ENCODE data around the gene GCLC.
A peak's percentile ranks its signal among the peaks of the same experiment; 100 is the strongest.

Gene GCLC

DNA sequence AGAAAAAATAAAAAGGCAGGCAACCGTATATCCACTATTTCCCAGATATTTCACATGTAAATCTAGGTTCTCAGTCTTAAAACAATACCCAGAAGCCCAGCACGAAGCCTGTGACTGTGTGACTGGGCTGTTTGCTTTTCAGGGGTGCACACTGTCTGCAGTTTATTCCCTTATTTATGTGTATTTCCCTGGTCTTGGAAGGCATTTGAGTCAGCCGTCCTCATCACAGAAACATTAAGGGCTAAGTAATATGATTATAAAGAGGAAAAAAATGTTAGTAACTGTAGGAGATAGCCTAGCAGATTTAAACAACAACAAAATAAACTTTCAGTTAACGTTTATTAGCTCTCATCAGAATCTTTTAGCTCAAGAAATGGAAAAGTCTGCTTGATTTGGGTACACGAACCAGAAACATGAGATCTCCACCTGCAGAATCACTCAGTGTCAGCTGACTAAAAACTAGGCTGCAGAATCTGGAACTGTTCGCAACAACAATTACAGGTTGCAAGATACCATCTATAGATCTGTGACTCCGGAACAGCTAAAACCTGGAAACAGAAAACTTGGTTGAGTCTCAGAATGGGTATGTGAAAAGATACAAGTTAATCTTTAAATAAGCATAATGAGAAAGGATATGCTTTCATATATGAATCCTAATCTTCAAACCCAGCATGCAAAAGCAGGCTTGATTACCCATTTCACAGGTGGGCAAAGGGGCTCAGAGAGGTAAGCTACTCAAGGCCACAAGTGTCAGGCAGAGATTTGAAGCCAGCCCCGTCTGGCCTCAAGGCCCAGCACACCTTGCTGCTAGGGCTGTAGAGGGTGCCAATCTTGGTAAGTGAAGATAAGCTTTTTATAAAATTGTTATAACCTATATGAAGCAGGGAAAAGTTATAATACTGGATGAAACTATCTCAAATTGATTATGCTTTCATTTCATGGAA is 21.1 kb downstream of the GCLC start:
- DNase-seq, result no peak

DNA sequence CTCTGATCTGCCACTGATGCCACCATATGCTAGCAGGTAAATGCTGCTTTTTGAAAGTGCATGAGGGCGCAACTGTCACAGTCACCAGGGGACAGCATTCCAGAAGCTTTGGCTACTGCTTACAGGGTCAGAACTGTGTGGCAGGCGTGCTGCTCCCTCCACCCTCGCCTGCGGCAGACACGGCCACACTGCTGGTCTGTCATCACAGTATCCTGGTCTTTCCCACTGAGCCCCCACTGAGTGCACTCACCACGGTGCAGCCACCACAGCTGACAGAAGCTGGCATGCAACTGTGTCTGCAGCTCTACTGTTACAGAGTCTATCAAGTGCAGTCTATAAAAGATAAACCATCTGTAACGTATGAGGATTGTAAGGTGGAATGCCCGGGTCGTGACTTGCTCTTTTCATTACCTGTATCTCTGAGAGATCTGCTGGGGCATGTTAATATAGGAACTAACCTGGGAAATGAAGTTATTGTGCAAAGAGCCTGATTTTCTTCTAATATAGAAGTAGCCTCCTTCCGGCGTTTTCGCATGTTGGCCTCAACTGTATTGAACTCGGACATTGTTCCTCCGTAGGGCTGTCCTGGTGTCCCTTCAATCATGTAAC is 24.5 kb downstream of the GCLC start:
- DNase-seq, result no peak

DNA sequence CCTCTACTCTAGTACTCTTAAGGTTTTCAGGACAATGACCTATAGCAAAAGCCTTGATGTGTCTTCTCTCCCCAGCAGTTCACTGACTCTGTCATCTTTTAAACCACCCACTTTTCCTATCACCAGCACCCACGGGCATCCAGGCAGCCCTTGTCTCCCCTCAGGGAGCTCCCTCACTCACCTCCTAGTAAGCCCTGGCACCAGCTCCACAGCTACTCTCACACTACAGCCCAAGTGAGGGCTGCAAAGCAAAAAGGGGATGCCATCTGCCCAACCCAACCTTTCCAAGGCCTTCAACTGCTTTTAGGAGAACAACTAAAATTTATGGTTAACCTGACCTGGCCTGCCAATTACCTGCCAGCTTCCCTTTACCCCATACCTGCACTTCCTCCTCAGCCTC is 26.0 kb downstream of the GCLC start:
- no peak for DNase-seq

DNA sequence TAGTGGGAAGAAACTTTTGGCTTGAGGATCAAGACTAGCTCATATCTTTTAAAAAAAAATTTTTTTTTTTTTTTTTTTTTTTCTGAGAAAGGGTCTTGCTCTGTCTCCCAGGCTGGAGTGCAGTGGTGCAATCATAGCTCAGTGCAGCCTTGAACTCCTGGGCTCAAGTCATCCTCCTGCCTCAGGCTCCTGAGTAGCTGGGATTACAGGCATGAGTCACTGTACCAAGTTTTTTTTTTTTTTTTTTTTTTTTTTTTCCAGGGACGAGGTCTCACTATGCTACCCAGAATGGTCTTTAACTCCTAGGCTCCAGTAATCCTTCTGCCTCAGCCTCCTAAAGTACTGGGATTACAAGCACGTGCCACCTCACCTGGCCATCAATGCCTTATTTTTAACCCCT is 27.9 kb downstream of the GCLC start:
- no peak for DNase-seq

DNA sequence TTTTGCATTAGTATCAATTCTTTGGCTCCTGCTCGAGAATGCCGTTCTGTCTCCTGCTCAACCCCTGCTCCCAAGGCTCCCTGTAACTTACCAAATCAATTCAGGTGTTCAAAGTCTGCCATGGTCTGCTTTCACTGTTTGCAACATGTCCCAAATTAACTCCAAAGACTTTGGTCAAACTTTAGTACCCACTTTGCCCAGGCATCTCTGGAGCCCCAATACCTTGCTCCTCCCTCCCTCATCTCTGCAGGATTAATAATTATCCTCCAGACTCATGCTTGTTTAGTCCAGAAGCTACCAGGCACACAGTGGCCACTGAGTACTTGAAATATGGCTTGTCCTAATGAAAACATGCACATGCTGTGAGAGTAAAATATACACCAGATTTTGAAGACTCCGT is 30.2 kb downstream of the GCLC start:
- DNase-seq, result no peak

DNA sequence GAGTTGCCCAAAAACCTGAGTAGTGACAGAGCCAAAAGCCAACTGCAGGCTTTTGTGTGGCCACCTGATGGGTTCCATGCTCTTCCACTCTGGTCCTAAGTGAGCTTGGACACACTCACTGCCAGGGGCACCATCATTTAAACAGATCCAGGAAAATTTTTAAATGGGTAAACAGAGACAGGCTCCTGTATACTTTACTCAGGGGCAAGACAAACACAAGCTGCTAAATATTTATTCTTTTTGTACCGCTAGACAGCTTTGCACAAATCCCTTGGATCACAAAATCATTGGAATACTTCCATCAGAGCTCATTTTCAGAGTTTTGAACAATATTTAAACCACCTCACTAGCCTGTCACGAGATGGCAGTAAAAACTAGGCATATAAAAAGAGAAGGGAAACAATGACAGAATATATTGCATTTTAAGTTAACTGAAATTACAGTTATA is 31.4 kb downstream of the GCLC start:
- no peak for DNase-seq

DNA sequence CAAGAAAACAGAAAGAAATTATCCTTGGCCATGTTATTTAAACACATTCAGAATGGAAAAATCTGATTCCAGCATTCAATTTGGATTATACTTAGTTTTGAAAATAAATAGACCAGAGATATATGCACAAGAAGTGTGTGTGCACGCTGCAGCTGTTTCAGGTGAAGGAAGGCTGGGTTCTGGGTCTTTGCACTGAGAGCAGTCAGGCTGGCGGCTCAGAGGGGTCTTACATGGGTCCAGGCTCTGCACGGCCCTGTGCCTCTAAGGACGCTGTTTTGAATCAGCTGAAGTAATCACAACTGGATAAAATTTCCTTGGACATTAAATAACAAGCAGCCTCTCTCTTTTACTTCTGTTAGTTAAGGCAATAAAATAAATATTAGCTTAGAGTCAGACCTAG is 31.8 kb downstream of the GCLC start:
- DNase-seq, result no peak

DNA sequence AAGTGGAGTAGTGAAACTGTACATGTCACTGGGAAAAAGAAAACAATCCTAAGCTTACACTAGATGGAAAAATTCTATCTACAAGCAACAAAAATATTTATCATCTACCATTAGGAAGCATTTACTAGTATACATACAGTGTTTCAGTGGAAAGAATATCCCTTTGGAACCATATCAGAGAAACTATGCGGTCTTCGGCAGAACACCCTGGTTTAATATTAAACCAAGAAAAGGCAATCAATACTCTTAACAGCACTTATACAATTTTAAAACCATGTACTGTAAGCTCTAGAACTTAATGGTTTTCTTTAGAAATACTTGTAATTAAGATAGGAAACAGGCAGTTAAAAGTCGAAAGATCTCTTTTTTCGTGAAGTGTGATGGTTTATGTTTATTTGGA is 32.3 kb downstream of the GCLC start:
- DNase-seq, result no peak

DNA sequence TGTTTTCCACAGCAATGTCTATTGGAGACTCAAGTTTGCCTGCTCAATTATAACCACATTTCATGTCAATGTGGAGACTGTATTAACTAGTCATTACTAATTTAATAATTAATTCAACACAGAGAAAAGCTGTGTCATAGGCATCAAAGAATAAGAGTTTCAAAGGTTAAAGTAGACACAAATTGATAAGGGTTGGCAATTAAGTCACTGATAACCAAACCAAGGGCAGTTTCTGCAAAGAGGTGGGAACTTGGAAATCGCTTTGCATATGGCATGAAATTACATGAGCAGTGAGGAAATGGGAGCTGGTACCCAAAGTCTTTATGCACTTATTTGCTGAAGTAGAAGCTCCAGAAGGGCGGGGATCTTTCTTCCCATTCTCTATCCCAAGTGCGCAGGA is 34.2 kb downstream of the GCLC start:
- no peak for DNase-seq

DNA sequence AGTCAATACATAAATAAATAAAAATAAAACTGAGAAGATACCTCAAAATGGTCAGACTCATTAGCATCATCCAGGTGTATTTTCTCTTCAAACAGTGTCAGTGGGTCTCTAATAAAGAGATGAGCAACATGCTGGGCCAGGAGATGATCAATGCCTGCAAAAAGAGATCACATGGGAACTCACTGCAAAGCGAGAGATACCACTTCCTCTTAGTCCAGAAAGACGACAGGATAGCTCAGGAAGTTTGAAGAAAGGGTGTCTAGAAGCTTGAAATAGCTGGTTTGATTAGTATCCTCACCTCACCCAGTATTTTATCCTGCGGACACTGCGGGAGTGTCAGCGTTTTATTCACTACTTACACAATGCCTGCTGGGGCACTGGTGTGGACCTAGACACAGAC is 38.0 kb downstream of the GCLC start:
- DNase-seq, result no peak

DNA sequence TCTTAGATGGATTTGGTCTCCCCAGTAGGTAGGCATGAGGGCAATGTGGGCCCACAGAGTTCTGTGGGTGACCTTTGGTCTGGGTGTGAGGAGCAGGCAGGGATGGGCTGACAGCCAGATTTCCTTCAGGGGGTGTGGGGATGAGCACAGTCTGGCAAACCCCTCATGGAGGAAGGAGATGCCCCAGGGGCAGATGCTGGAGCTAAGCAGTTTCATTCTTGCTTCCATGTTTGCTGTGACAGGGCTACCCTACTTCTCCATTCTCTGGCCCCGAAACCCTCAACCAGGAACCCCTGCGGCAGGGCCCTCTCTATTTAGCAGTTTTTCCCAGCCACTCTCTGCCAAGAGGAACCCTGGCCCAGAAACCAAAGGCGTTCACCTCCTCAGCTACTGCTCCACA is 40.4 kb downstream of the GCLC start:
- no peak for DNase-seq

DNA sequence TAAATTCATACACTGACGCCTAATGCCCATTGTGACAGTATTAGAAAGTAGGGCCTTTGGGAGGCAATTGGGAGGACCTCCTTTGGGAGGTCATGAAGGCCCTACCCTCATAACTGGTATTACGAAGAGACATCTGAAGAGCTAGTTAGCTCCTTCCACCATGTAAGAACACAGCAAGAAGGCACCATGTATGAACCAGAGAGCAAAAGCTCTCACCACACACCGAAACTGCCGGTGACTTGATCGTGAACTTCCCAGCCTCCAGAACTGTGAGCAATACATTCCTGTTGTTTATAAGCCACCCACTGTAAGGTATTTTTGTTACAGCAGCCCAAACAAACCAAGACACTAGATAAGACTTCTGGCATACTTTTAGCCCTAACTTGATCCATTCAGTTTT is 41.8 kb downstream of the GCLC start:
- no peak for DNase-seq

DNA sequence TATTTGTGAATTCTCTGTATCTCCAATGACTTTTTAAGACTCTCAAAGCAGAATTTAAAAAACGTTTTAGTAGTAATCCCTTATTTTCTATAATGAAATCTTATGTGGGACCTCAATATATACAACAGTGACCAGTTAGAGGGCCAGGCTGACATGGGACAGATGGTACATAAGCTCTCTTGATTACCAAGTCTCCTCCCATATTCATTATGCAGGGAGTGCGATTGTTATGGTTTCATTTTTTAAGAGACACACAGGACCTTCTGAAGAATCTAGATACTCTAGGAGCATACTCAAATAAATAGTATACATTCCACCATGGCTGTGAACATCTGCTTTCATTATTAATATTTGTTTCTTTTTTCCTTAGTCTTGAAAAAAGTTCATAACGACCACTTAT is 43.5 kb downstream of the GCLC start:
- DNase-seq, result no peak

DNA sequence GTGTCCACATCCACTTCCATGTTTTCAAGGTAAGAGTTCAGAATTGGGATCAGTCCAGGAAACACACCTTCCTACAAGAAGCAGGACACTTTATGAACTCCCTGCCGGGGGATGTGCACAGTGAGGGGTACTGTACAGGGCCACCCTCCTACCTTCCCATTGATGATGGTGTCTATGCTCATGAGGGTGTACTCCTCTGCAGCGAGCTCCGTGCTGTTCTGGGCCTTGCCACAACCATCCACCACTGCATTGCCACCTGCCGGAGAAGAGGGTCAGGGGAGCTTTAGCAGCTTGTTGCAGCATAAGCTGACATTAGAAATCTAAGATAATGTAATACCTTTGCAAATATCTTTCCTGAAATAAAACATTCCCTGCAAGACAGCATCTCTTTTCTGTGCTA is 44.8 kb downstream of the GCLC start:
- DNase-seq, result no peak

DNA sequence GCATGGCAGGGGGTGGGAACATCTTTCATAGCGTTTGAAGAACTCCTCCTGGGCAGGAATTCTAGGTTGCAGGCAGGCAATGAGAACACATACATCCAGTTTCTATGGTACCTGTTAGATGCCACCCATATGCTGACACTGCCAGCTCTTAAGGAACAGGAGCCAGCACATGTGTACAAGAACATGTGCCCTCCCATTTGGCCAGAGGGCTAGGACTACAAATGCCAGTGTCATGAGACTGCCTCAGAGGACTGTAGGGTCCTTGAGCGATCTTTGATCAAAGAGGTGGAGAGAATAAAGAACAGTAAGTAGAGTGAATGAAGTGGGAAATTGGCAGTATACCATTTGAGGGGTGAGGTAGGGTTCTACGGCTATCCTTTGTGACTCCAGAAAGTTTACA is 45.8 kb downstream of the GCLC start:
- no peak for DNase-seq

DNA sequence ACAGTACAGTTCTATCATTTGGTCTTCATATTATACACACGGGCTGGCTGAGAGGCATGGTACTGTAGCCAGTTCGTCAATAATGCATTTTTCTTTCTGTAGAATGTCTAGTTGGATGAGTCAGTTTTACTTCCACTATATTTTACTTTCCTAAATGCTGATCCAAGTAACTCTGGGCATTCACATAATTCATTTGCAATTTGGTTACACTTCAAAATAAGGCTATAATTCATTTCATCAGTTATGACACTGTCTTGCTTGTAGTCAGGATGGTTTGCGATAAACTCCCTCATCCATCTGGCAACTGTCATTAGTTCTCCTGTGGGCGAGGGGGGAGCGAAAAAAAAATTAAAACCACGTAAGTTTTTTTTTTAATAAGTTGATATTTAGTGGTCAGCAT is 46.3 kb downstream of the GCLC start:
- DNase-seq, result no peak

DNA sequence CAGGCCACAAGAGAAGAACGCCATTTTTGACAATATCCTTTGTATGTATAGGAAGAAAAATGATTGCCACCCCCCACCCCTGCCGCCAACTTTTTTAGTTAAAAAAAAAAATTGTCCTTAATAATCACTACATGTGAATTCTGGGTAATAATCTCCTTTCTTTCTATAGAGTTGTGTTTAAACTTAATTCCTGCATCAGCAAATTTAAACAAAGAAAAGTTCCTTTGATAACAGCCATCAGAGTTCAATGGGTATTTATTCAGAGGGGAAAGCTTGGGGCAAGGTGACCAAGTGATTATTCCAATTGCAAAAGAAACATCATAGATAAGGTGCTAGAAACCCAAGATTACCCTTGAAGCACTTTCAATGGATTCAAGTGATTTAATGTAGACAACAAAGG is 47.0 kb downstream of the GCLC start:
- no peak for DNase-seq

DNA sequence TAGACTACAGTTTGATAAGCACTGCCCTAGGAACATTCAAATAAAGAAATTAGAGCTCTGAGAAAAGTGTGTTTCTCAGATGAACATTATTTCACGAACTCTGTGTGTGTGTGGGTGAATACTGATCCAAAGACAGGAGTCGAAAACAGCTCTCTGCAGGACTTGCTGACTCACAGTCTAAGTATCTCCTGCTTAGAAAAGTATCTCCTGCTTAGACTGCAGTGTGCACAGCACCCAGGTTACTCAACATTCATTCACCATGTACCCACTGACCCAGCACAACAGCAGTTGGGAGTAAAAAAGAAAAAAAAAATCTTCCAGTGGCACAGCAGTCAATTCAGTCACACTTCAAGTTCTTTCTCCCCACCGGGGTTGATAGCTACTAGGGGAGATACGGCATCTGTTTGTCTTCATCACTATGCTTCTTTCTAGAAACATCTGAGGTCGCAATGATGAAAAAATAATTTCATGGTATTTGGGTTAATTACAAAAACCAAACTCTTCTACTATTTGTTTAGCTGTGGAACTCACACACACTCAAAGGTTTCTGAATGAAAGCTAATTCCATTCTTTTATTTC is 48.0 kb downstream of the GCLC start:
- no peak for DNase-seq

DNA sequence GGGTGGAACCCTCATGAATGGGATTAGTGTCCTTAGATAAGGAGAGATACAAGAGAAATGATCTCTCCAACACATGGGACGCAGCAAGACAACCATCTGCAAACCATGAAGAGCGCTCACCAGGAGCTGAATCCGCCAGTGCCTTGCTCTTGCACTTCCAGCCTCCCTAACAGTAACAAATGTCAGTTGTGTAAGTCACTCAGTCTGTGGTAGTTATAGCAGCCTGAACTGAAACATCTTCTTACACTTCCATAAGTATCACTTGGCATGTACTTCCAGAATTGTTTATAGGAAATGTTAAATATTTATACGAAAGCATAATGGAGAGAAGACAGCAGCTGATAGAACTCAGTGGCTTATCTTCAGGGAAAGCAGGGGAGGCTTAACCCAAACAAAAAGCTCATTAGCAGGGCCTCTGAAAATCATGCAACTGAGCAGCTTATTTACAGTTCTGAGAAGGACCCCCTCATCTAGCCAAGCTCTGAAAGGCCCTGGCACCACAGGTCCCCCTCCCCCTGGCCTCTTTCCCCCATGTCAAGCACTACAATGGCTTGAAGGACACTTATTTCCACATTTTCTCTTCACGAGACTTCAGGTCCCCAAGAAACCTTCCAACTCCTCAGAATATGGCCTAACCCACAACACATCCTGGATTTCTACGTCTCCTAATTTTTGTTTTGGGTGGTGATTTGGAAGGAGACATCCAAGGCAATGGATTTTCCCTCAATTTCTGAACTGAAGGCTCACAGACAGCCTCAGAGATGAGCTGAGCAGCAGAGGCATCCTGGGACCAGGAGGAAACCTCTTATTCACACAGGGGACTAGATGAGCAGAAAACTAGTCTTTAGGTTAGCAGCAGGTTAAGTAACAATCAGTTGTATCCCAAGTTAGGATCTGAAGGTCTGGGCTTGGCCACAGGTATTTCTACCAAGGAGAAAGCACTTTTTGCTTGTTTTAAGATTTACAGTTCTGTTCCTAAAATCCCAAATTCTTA is 49.1 kb downstream of the GCLC start:
- no peak for DNase-seq

DNA sequence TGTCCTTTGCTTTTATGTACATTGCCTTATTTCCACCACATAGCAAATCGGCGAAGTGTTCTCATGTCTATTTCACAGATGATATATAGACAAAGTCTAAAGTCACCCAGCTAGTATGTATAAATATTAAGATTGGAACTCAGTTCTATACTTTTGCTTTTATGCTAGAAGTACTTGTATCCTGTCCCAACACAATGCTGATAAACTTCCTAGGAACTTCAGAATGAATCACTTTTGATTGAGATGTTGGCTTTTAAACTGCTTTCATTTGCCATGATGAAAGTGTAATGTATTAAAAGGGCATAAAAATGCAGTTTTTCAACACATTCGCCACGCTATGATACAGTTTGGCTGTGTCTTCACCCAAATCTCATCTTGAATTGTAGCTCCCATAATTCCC is 50.8 kb downstream of the GCLC start:
- DNase-seq, result no peak

DNA sequence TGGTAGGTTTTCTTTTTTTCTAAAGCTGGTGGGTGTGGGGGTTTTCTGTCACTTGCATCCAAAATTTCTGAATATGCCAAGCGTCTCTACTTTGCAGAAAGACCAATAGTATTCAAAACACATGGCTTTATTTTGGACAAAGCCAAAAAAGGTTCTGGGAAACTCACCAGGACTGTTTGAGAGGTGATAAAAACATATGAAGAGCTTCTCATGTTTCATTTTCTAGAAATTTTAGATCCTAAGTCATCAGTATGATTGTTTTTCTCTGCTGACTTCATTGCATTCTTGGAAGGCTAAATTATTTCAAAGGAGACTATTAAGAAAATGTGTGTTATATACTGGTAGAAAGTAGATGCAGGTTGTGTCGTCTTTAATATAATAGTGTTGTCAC is 51.3 kb downstream of the GCLC start:
- no peak for DNase-seq

DNA sequence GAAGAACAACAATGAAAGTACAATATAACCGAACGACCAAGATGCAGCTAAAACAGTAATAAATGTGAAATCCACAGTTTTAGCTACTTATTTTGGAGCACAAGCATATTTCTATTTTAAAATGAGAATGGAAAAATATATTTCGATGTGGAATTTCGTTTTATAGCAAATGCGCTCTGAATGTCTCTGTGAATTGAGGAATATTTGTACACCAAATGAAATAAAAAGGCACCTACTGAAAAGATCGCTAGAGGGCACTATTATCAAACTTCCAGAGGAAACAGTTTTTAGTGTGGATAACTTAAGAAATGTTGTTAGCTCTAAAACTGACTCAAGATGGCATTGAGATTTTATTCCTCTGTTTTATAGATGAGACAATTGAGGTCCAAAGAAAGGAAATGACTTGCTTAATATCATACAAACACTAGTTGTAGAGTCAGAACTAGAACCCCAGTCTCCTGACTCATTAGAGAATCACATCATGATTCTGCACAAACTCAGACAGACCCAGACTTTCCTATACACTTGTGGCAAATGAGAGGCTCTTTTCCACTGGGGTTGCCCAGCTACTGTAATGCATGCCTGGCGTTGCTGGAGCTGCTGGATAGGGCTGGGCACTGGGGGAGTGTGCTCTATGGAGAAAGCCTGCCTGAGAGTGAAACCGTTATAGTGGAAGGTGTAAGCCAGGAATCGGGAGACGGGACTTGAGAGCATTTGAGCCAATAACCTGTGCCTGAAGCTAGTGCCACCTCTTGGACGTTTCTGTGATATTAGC is 51.9 kb downstream of the GCLC start:
- peak; percentile 40 for DNase-seq

All from NCI-H510A (cell line).